HG03196 (cell line): Measurements from ENCODE around the gene ARHGAP12.
A peak's percentile ranks its signal among the peaks of the same experiment; 100 is the strongest.

Experiments used
- ATAC-seq: cut with Tn5 transposase; IDR thresholded peaks from one replicate; pipeline ENCODE4 v1.9.1; 2021; ENCODE audit not compliant: unreplicated experiment

ARHGAP12 gene

GRCh38 chr10:31886885-31887284 is 41.7 kb downstream of the ARHGAP12 start:
- no peak for ATAC-seq

GRCh38 chr10:31885971-31886370 is 42.7 kb downstream of the ARHGAP12 start:
- no peak for ATAC-seq

GRCh38 chr10:31884386-31884785 is 44.2 kb downstream of the ARHGAP12 start:
- ATAC-seq: no peak

- ATAC-seq: no peak
These were observed 45.2 kb downstream of the ARHGAP12 start for GRCh38 chr10:31883397-31883796.

GRCh38 chr10:31878486-31878885 is 50.1 kb downstream of the ARHGAP12 start:
- no peak for ATAC-seq

- ATAC-seq: no peak
These were observed 51.8 kb downstream of the ARHGAP12 start for GRCh38 chr10:31876652-31877352.

- ATAC-seq: peak; percentile 54
These were observed 53.0 kb downstream of the ARHGAP12 start for GRCh38 chr10:31875608-31876007.

GRCh38 chr10:31873724-31874123 is 54.9 kb downstream of the ARHGAP12 start:
- ATAC-seq: no peak

GRCh38 chr10:31871266-31872065 is 57.2 kb downstream of the ARHGAP12 start:
- ATAC-seq: no peak

- ATAC-seq: no peak
These were observed 61.0 kb downstream of the ARHGAP12 start for GRCh38 chr10:31867646-31868045.

- no peak for ATAC-seq
These were observed 62.4 kb downstream of the ARHGAP12 start for GRCh38 chr10:31866118-31866670.

GRCh38 chr10:31864834-31865518 is 63.7 kb downstream of the ARHGAP12 start:
- ATAC-seq: no peak

GRCh38 chr10:31855033-31855432 is 73.6 kb downstream of the ARHGAP12 start:
- ATAC-seq: no peak

GRCh38 chr10:31853629-31854028 is 75.0 kb downstream of the ARHGAP12 start:
- ATAC-seq: no peak

- ATAC-seq: no peak
These were observed 77.4 kb downstream of the ARHGAP12 start for GRCh38 chr10:31851216-31851615.

- no peak for ATAC-seq
These were observed 81.1 kb downstream of the ARHGAP12 start for GRCh38 chr10:31847515-31847914.

GRCh38 chr10:31838709-31839108 is 89.9 kb downstream of the ARHGAP12 start:
- no peak for ATAC-seq

GRCh38 chr10:31838065-31838464 is 90.6 kb downstream of the ARHGAP12 start:
- ATAC-seq: no peak

- ATAC-seq: no peak
These were observed 91.8 kb downstream of the ARHGAP12 start for GRCh38 chr10:31836569-31837406.

GRCh38 chr10:31833753-31834152 is 94.9 kb downstream of the ARHGAP12 start:
- no peak for ATAC-seq

- ATAC-seq: no peak
These were observed 96.4 kb downstream of the ARHGAP12 start for GRCh38 chr10:31832261-31832660.
